ENCODE data around the gene MISP3. TPM values are rescaled to one million over a fixed set of nuclear protein-coding genes. Genes with fewer than 3 reads are reported as not detected.
A peak's percentile ranks its signal among the peaks of the same experiment; 100 is the strongest.

Gene MISP3
- total and polyA plus RNA-seq, 9 of the 15 experiments (the other 6 are each of a cell fraction or from before 2014, with no cell fraction given) = 0.25 to 5.6 (median 1.6) TPM

- no peak for TF ChIP-seq ESRRA (IDR thresholded peaks at IDR 0.05; ENCODE audit: borderline replicate concordance, low read depth)
- TF ChIP-seq NFXL1 (CRISPR knock-in tag; IDR thresholded peaks at IDR 0.05) = no peak
- TF ChIP-seq CBX3 (IDR thresholded peaks at IDR 0.05; ENCODE audit: borderline replicate concordance in 1 of 2, low read length in 2 of 2) = no peak
- no peak for TF ChIP-seq IRF1 (CRISPR knock-in tag; IDR thresholded peaks at IDR 0.05; ENCODE audit: borderline replicate concordance)
- TF ChIP-seq PBX2 (CRISPR knock-in tag; IDR thresholded peaks at IDR 0.05; ENCODE audit: low read depth) = no peak
- TF ChIP-seq PBX2 (tag; conservative IDR thresholded peaks at IDR 0.05; ENCODE audit: low read depth) = no peak
- no peak for TF ChIP-seq STAT5A (IDR thresholded peaks at IDR 0.05; ENCODE audit: borderline replicate concordance, low read length)
- TF ChIP-seq LCOR (CRISPR knock-in tag; IDR thresholded peaks at IDR 0.05) = 0 out of 2 replicates have a peak, but pooled peaks have one; percentile 18
- TF ChIP-seq ZNF57 (CRISPR knock-in tag; IDR thresholded peaks at IDR 0.05) = no peak
- TF ChIP-seq ZBTB7A (IDR thresholded peaks at IDR 0.05; ENCODE audit: borderline replicate concordance, control insufficient read depth, low read depth, low read length) = peak; percentile 55; the same call in 1 of the 2 replicates
- no peak for TF ChIP-seq ZBTB40 (IDR thresholded peaks at IDR 0.05)
- no peak for TF ChIP-seq ZBTB40 (CRISPR knock-in tag; IDR thresholded peaks at IDR 0.05)
- peak; percentile 19 for TF ChIP-seq SAP30 (IDR thresholded peaks at IDR 0.05; ENCODE audit: borderline replicate concordance, insufficient read depth, low read depth, low read length, poor library complexity, severe bottlenecking)
- no peak for TF ChIP-seq RFX1 (IDR thresholded peaks at IDR 0.05)
These were observed 1.6 kb downstream of the MISP3 start (continued) for GRCh38 chr19:14073925-14074838.
